CD4-positive, alpha-beta T cell (primary cell): ENCODE results near the gene CLEC16A. TPM values are rescaled to one million over a fixed set of nuclear protein-coding genes. Genes with fewer than 3 reads are reported as not detected.

Source experiments
- ATAC-seq: fragments of 200-7000 bp; cut with Tn5 transposase; one replicate; pipeline ENCODE4 v1.10.0; 2022; ENCODE audit warnings: mild to moderate bottlenecking; ENCODE audit not compliant: poor library complexity
- CTCF ChIA-PET: fragments of 350-600 bp; sonication (Branson Sonifier 250); formaldehyde crosslinking; loops from one replicate; lab custom pipeline; 2021; ENCODE audit warnings: antibody characterized with exemption, inconsistent platforms; lab: Charles Lee
- POLR2A ChIA-PET: fragments of 350-600 bp; sonication (Branson Sonifier 250); formaldehyde crosslinking; loops from one replicate; lab custom pipeline; 2021; ENCODE audit warnings: antibody characterized with exemption, inconsistent platforms; lab: Charles Lee
- DNase-seq, 14 experiments: peaks; one replicate each; pipeline ENCODE4 v3.0.0-alpha.2; 2013 to 2020; ENCODE audit warnings: mixed read lengths in 2 of 14
- H3K27ac ChIP-seq, 2 donors: one replicate each; pipeline versions ENCODE4 v1.5.1 to v1.7.0; 2013; ENCODE audit warnings: low read length in 2 of 2, low read depth in 1 of 2, mild to moderate bottlenecking in 1 of 2
- H3K27me3 ChIP-seq, 2 experiments: 1 replicate in 1 of 2; 2 replicates in 1 of 2; pipeline versions ENCODE4 v1.6.1 to v1.7.0; 2013; ENCODE audit warnings: low read length in 2 of 2, control low read depth in 1 of 2, mild to moderate bottlenecking in 1 of 2, moderate library complexity in 1 of 2; ENCODE audit not compliant: insufficient read depth in 2 of 2, control insufficient read depth in 1 of 2
- H3K36me3 ChIP-seq: one replicate; pipeline ENCODE4 v1.6.1; 2013; ENCODE audit warnings: low read length, control low read depth; ENCODE audit not compliant: insufficient read depth
- H3K4me1 ChIP-seq: one replicate; pipeline ENCODE4 v1.6.1; 2013; ENCODE audit warnings: low read length, control low read depth; ENCODE audit not compliant: insufficient read depth
- H3K4me3 ChIP-seq: one replicate; pipeline ENCODE4 v1.5.1; 2013; ENCODE audit warnings: mild to moderate bottlenecking, low read length, moderate library complexity
- H3K9me3 ChIP-seq, 2 experiments: 1 replicate in 1 of 2; 2 replicates in 1 of 2; pipeline versions ENCODE4 v1.6.1 to v1.7.0; 2013; ENCODE audit warnings: low read length in 2 of 2, mild to moderate bottlenecking in 2 of 2, control low read depth in 1 of 2, moderate library complexity in 1 of 2; ENCODE audit not compliant: control insufficient read depth in 1 of 2, insufficient read depth in 1 of 2
- H3K27ac Mint-ChIP-seq: one replicate; pipeline ENCODE4 v1.8.0; 2020; ENCODE audit warnings: mixed read lengths
- H3K27me3 Mint-ChIP-seq: one replicate; pipeline ENCODE4 v1.8.0; 2021; ENCODE audit warnings: mixed read lengths
- H3K36me3 Mint-ChIP-seq: one replicate; pipeline ENCODE4 v1.8.0; 2021; ENCODE audit warnings: low read depth, mixed read lengths
- H3K4me1 Mint-ChIP-seq: one replicate; pipeline ENCODE4 v1.8.0; 2021; ENCODE audit warnings: low read depth, mixed read lengths
- H3K4me3 Mint-ChIP-seq: one replicate; pipeline ENCODE4 v1.8.0; 2020; ENCODE audit warnings: mild to moderate bottlenecking, mixed read lengths
- H3K9me3 Mint-ChIP-seq: one replicate; pipeline ENCODE4 v1.8.0; 2020; ENCODE audit warnings: mixed read lengths
- CTCF ChIP-seq: fragments of 200-600 bp; IDR thresholded peaks from one replicate; pipeline ENCODE4 v1.8.0; 2022; ENCODE audit warnings: antibody characterized with exemption, mild to moderate bottlenecking
- intact Hi-C, 2 experiments: fragments of 100-400 bp; cut with DNase I in 1 of 2; cut with micrococcal nuclease in 1 of 2; formaldehyde crosslinking; loops; one replicate each; pipeline versions ENCODE4 v1.15.1 to v1.9.0; 2023 to 2025; cut with DNase I, micrococcal nuclease
- total RNA-seq, 174 experiments: library from RNA in 2 of 174; stranded (reverse) in 2 of 174; gene quantifications; one replicate each; pipeline ENCODE4 v1.2.3 and lab custom pipeline; 2021 to 2026

Gene CLEC16A
- total RNA-seq, 2 experiments from 2014 or later, result 21.7 to 22.7 TPM

- peak within 1 kb of the TSS; percentile 70 for H3K4me3 ChIP-seq
- DNase-seq (peak; percentile 87 to 97 (median 93)), ATAC-seq (peak; percentile 78)
- ChIA-PET POLR2A (interaction anchor here (0.5 to 3.9 kb wide), 16 partner anchors 10 to 1978 kb away, joined by 3 to 22 read pairs (median 4); partner anchors contain the start of genes GSPT1, HAPSTR1, NUBP1 and SOCS1), CTCF (no interaction called here)
- intact Hi-C loops, result loop anchor here (5.0 to 10.0 kb wide), 6 partner anchors 198 to 1142 kb away; partner anchors contain the start of genes GSPT1 (in 1 of the 2), NUBP1 (in 1 of the 2), SNX29 (in 1 of the 2) and TXNDC11 (in 1 of the 2)
- no peaks in the 10 kb centered on the region for H3K36me3 ChIP-seq
- Mint-ChIP-seq H3K4me1 (peaks cover 81% of the 10 kb centered on the region), H3K27ac (peak within 1 kb of the TSS; percentile 75), H3K4me3 (peak within 1 kb of the TSS; percentile 92), H3K9me3 (no peaks in the 10 kb centered on the region), H3K27me3 (no peaks in the 10 kb centered on the region), H3K36me3 (peaks cover 6% of the 10 kb centered on the region)
- H3K27me3 ChIP-seq, result no peaks in the 10 kb centered on the region
- H3K27ac ChIP-seq, result peak within 1 kb of the TSS; percentile 14 to 34
- H3K9me3 ChIP-seq, result no peaks in the 10 kb centered on the region
- H3K4me1 ChIP-seq, result peaks cover 84% of the 10 kb centered on the region
- TF ChIP-seq CTCF, result no peak
These were observed 1.9 kb upstream of the CLEC16A start, which contains the start of gene DEXI for GRCh38 chr16:10942352-10943063. Gene DEXI, minus strand, starts transcription at chr16:10942468. Its CDS starts 463 bp downstream, at chr16:10942005.

- peaks cover 77% of the 10 kb centered on the region for H3K4me1 Mint-ChIP-seq
- no peaks in the 10 kb centered on the region for H3K9me3 Mint-ChIP-seq
- peak overlapping the region; percentile 70 for H3K4me3 ChIP-seq
- ATAC-seq (no peak), DNase-seq (no peak)
- no peak for TF ChIP-seq CTCF
- ChIA-PET POLR2A (no interaction called here), CTCF (no interaction called here)
- peak overlapping the region; percentile 75 for H3K27ac Mint-ChIP-seq
- H3K27me3 ChIP-seq, result no peaks in the 10 kb centered on the region
- H3K27me3 Mint-ChIP-seq, result no peaks in the 10 kb centered on the region
- H3K4me1 ChIP-seq, result peaks cover 79% of the 10 kb centered on the region
- H3K4me3 Mint-ChIP-seq, result peak overlapping the region; percentile 89
- no peaks in the 10 kb centered on the region for H3K36me3 ChIP-seq
- intact Hi-C loops, result loop anchor here (5.0 to 10.0 kb wide), 6 partner anchors 198 to 1142 kb away; partner anchors contain the start of genes GSPT1 (in 1 of the 2), NUBP1 (in 1 of the 2), SNX29 (in 1 of the 2) and TXNDC11 (in 1 of the 2)
- H3K9me3 ChIP-seq, result no peaks in the 10 kb centered on the region
- no peak overlapping the region for H3K27ac ChIP-seq
- peaks cover 6% of the 10 kb centered on the region for H3K36me3 Mint-ChIP-seq
These were observed 1.4 kb upstream of the CLEC16A start for GRCh38 chr16:10943064-10943353.

- peaks cover 6% of the 10 kb centered on the region for H3K36me3 Mint-ChIP-seq
- no peaks in the 10 kb centered on the region for H3K9me3 Mint-ChIP-seq
- Histone ChIP-seq H3K27me3 (no peaks in the 10 kb centered on the region), H3K4me3 (peak overlapping the region; percentile 85), H3K36me3 (no peaks in the 10 kb centered on the region), H3K27ac (peak overlapping the region in 1 of 2 donors; percentile 55), H3K9me3 (no peaks in the 10 kb centered on the region), H3K4me1 (peaks cover 72% of the 10 kb centered on the region)
- DNase-seq (no peak), ATAC-seq (no peak)
- peak overlapping the region; percentile 96 for H3K4me3 Mint-ChIP-seq
- TF ChIP-seq CTCF, result no peak
- H3K27me3 Mint-ChIP-seq, result no peaks in the 10 kb centered on the region
- peak overlapping the region; percentile 76 for H3K27ac Mint-ChIP-seq
- peaks cover 73% of the 10 kb centered on the region for H3K4me1 Mint-ChIP-seq
- ChIA-PET CTCF (no interaction called here), POLR2A (interaction anchor here (0.9 to 2.0 kb wide), 6 partner anchors 19 to 971 kb away, joined by 3 to 10 read pairs (median 5); partner anchors contain the start of genes GSPT1, SOCS1 and TXNDC11)
- intact Hi-C loops, result loop anchor here in 1 of 2 experiments (10.0 kb wide), 2 partner anchors 200 to 1140 kb away; partner anchors contain the start of gene NUBP1
These were observed 862 bp downstream of the CLEC16A start for GRCh38 chr16:10945065-10945787.
